GM12878 (cell line): ENCODE measurements around the gene CCDC66. TPM values are rescaled to one million over a fixed set of nuclear protein-coding genes. Genes with fewer than 3 reads are reported as not detected.

Source experiments
- ATAC-seq: fragments of 200-7000 bp; cut with Tn5 transposase; 3 replicates; pipeline ENCODE4 v1.9.1; 2020; ENCODE audit warnings: mild to moderate bottlenecking, moderate library complexity
- BruUV-seq: library from RNA; stranded (reverse); fragments of 400-500 nt; replicated peaks from 2 replicates; lab custom pipeline; 2021; lab: Mats Ljungman, UMichigan
- CTCF ChIA-PET: fragments of 300-600 bp; sonication (Branson Sonifier 250); formaldehyde crosslinking; extraction: SDS; loops from one replicate; lab custom pipeline; 2021; ENCODE audit warnings: inconsistent platforms; lab: Yijun Ruan, JAX
- POLR2A ChIA-PET: fragments of 350-600 bp; formaldehyde crosslinking; extraction: SDS; loops from one replicate; lab custom pipeline; 2021; ENCODE audit warnings: inconsistent platforms; lab: Charles Lee
- RAD21 ChIA-PET: fragments of 300-600 bp; sonication (Branson Sonifier 250); formaldehyde crosslinking; loops from one replicate; lab custom pipeline; 2023; ENCODE audit warnings: antibody characterized with exemption; ENCODE audit not compliant: unreplicated experiment; lab: Charles Lee
- SMC1A ChIA-PET: fragments of 300-600 bp; sonication (Branson Sonifier 250); formaldehyde crosslinking; loops from one replicate; lab custom pipeline; 2023; ENCODE audit not compliant: unreplicated experiment, uncharacterized antibody; lab: Charles Lee
- DNase-seq: peaks from one replicate; pipeline ENCODE4 v3.0.0-alpha.2; 2011; ENCODE audit warnings: low read depth, low spot score
- FAIRE-seq: peaks from 3 replicates; lab custom pipeline; 2011; peaks lifted over from hg19 to GRCh38; lab: Jason Lieb, UNC
- H2AFZ ChIP-seq: 2 replicates; pipeline ENCODE4 v1.6.0; 2011; ENCODE audit warnings: low read depth, low read length, control low read depth; ENCODE audit not compliant: control insufficient read depth
- H3K27ac ChIP-seq: 2 replicates; pipeline ENCODE4 v1.5.1; 2011; ENCODE audit warnings: control low read depth; ENCODE audit not compliant: control insufficient read depth, insufficient read depth
- H3K27me3 ChIP-seq, 2 experiments: replicated peaks in 1 of 2; 2 replicates each; pipeline versions ENCODE4 v1.6.0 to v1.6.1; 2011; ENCODE audit warnings: low read length in 1 of 2; ENCODE audit not compliant: control insufficient read depth in 2 of 2, insufficient read depth in 2 of 2
- H3K36me3 ChIP-seq, 2 experiments: 2 replicates each; pipeline ENCODE4 v1.5.1; 2011; ENCODE audit warnings: low read length in 1 of 2; ENCODE audit not compliant: control insufficient read depth in 2 of 2, insufficient read depth in 2 of 2
- H3K4me1 ChIP-seq: 2 replicates; pipeline ENCODE4 v1.6.1; 2011; ENCODE audit warnings: mild to moderate bottlenecking, low read length, moderate library complexity, mixed read lengths; ENCODE audit not compliant: control insufficient read depth, insufficient read depth
- H3K4me2 ChIP-seq: 2 replicates; pipeline ENCODE4 v1.6.0; 2011; ENCODE audit warnings: control low read depth; ENCODE audit not compliant: control insufficient read depth, insufficient read depth
- H3K4me3 ChIP-seq: fragments of 200-600 bp; sonication (generic); 2 replicates; pipeline ENCODE4 v1.5.1; 2016
- H3K79me2 ChIP-seq: 2 replicates; pipeline ENCODE4 v1.6.0; 2011; ENCODE audit warnings: low read length; ENCODE audit not compliant: control insufficient read depth, insufficient read depth
- H3K9ac ChIP-seq: 2 replicates; pipeline ENCODE4 v1.8.0; 2011; ENCODE audit warnings: low read length, control low read depth, mixed read lengths; ENCODE audit not compliant: control insufficient read depth, insufficient read depth
- H3K9me3 ChIP-seq: replicated peaks from 3 replicates; pipeline ENCODE4 v1.5.1; 2011; ENCODE audit warnings: mild to moderate bottlenecking, low read length; ENCODE audit not compliant: control insufficient read depth, insufficient read depth
- H4K20me1 ChIP-seq: 2 replicates; pipeline ENCODE4 v1.6.0; 2011; ENCODE audit not compliant: control insufficient read depth, insufficient read depth
- BCL11A ChIP-seq: IDR thresholded peaks from 2 replicates; pipeline ENCODE4 v1.6.1; 2011; ENCODE audit warnings: low read depth, low read length
- CUX1 ChIP-seq: IDR thresholded peaks from 2 replicates; pipeline ENCODE4 v1.6.1; 2012; ENCODE audit warnings: improper control_type of control experiment, low read depth, low read length; ENCODE audit not compliant: insufficient replicate concordance
- MTA3 ChIP-seq: IDR thresholded peaks from 2 replicates; pipeline ENCODE4 v1.6.1; 2012; ENCODE audit warnings: low read length, inconsistent platforms, borderline replicate concordance
- RAD21 ChIP-seq: IDR thresholded peaks from 2 replicates; pipeline ENCODE4 v1.6.1; 2011; ENCODE audit warnings: mild to moderate bottlenecking, low read depth, low read length, moderate library complexity; ENCODE audit not compliant: insufficient read depth
- RELB ChIP-seq: fragments of 450-650 bp; IDR thresholded peaks from 2 replicates; pipeline ENCODE4 v1.6.1; 2017; ENCODE audit warnings: low read depth, mild to moderate bottlenecking, moderate library complexity
- STAT3 ChIP-seq: IDR thresholded peaks from 2 replicates; pipeline ENCODE4 v1.6.1; 2011; ENCODE audit warnings: low read depth, low read length, improper control_type of control experiment
- WGBS: methylation state at CpG from one replicate; pipeline ENCODE4 v1.1.6; 2016; ENCODE audit warnings: low lambda C conversion rate; ENCODE audit not compliant: insufficient replicate concordance, insufficient coverage; ENCODE audit errors: missing lambda C conversion rate; 5-methylcytosine and 5-hydroxymethylcytosine counted together
- in situ Hi-C: fragments of 300-500 bp; cut with MboI; formaldehyde crosslinking; loops from 9 replicates; pipeline ENCODE4 v1.14.3; 2018; ENCODE audit warnings: mixed read lengths
- intact Hi-C: fragments of 100-400 bp; cut with micrococcal nuclease; formaldehyde crosslinking; loops from one replicate; pipeline ENCODE4 v1.14.2; 2022; ENCODE audit not compliant: unreplicated experiment
- polyA plus RNA-seq, 11 experiments: library from polyadenylated mRNA; depleted of rRNA in 4 of 11; unstranded in 6 of 11; stranded (reverse) in 5 of 11; fragments of >200 nt; fragmentation: Nextera tagmentation in 4 of 11; fragmentation: Illumina TruSeq in 1 of 11; extraction: Ambion mirVana in 4 of 11; extraction: Trizol in 1 of 11; gene quantifications; 1 replicate in 1 of 11; 2 replicates in 10 of 11; pipeline versions ENCODE4 v1.2.1 to v1.2.3, GENCODE V29; 2011 to 2016; ENCODE audit warnings: inconsistent platforms in 2 of 11, missing spikeins in 2 of 11, low read depth in 1 of 11
- total RNA-seq, 4 experiments: library from RNA; depleted of rRNA in 3 of 4; stranded (reverse); fragments of >200 nt in 3 of 4; fragmentation: Illumina TruSeq in 1 of 4; extraction: Trizol in 1 of 4; gene quantifications; 2 replicates each; pipeline versions ENCODE4 v1.2.1 to v1.2.3, GENCODE V29; 2013 to 2021

Gene CCDC66
- total and polyA plus RNA-seq, 10 of the 15 experiments (the other 5 are each of a cell fraction or from before 2014, with no cell fraction given) = 9.4 to 31.9 (median 18.1) TPM

GRCh38 chr3:56536735-56537134, 20.2 kb upstream of the CCDC66 start (continued):
- TF ChIP-seq RELB (no peak), MTA3 (no peak)

- no peak overlapping the region for H3K4me2 ChIP-seq
- H3K4me1 ChIP-seq = no peaks in the 10 kb centered on the region
- ChIA-PET RAD21 (no interaction called here), CTCF (no interaction called here), POLR2A (no interaction called here), SMC1A (interaction anchor here (0.7 kb wide), 1 partner anchor 206 kb away, joined by 4 read pairs; no protein-coding TSS in a partner anchor)
- H4K20me1 ChIP-seq = no peaks in the 10 kb centered on the region
- H3K36me3 ChIP-seq = no peaks in the 10 kb centered on the region
- no peak overlapping the region for H3K27ac ChIP-seq
- H3K79me2 ChIP-seq = no peaks in the 10 kb centered on the region
- in situ Hi-C loops (no loop called here), intact Hi-C loops (no loop called here)
- H3K9me3 ChIP-seq = no peaks in the 10 kb centered on the region; the same call in 2 of the 3 replicates
- BruUV-seq = no TSS peak
- no peak overlapping the region for H3K9ac ChIP-seq
- DNase-seq (no peak), ATAC-seq (no peak), FAIRE-seq (no peak)
- no peak overlapping the region for H3K4me3 ChIP-seq
- no peak overlapping the region for H2AFZ ChIP-seq
- TF ChIP-seq STAT3 (no peak), RAD21 (peak; percentile 25; the same call in 1 of the 2 replicates), BCL11A (no peak), CUX1 (no peak)
- WGBS = 13% methylated on average over 3 of the region's 3 CpGs
- H3K27me3 ChIP-seq = peaks cover 0 to 3% of the 10 kb centered on the region in 2 experiments; a peak in 1 of 4 replicates
Observed at GRCh38 chr3:56547486-56547885, 9.5 kb upstream of the CCDC66 start.
